Activated CD8-positive, alpha-beta T cell treated with anti-CD3 and anti-CD28 coated beads, Interleukin-2, amount 10 ng/mL, durations not matched to agents 7 days and 5 days (primary cell): ENCODE measurements around the gene CCDC184. TPM values are rescaled to one million over a fixed set of nuclear protein-coding genes. Genes with fewer than 3 reads are reported as not detected.
"Not testable (repeated sequence)": the region's sequence is repeated elsewhere in the genome, so short reads cannot be mapped to it uniquely, and the experiment has no call there.

ENCODE experiments used
- ATAC-seq: fragments of 150-1000 bp; cut with Tn5 transposase; one replicate; pipeline ENCODE4 v1.10.0; 2021; ENCODE audit warnings: moderate library complexity
- CTCF ChIA-PET: fragments of 350-600 bp; sonication (Branson Sonifier 250); formaldehyde crosslinking; loops from one replicate; lab custom pipeline; 2021; ENCODE audit warnings: antibody characterized with exemption; lab: Charles Lee
- POLR2A ChIA-PET: fragments of 350-600 bp; sonication (Branson Sonifier 250); formaldehyde crosslinking; loops from one replicate; lab custom pipeline; 2021; ENCODE audit warnings: antibody characterized with exemption; lab: Charles Lee
- DNase-seq: peaks from one replicate; pipeline ENCODE4 v3.0.0-alpha.2; 2020
- H3K27ac Mint-ChIP-seq: one replicate; pipeline ENCODE4 v1.8.0; 2021; ENCODE audit warnings: mild to moderate bottlenecking, mixed read lengths
- H3K27me3 Mint-ChIP-seq: one replicate; pipeline ENCODE4 v1.8.0; 2021; ENCODE audit warnings: low read depth, mixed read lengths
- H3K36me3 Mint-ChIP-seq: one replicate; pipeline ENCODE4 v1.8.0; 2021; ENCODE audit warnings: low read depth, mixed read lengths
- H3K4me1 Mint-ChIP-seq: one replicate; pipeline ENCODE4 v1.8.0; 2021; ENCODE audit warnings: low read depth, mixed read lengths
- H3K4me3 Mint-ChIP-seq: one replicate; pipeline ENCODE4 v1.8.0; 2021; ENCODE audit warnings: mild to moderate bottlenecking, mixed read lengths
- H3K9me3 Mint-ChIP-seq: one replicate; pipeline ENCODE4 v1.8.0; 2022; ENCODE audit warnings: mixed read lengths; ENCODE audit not compliant: insufficient read depth
- total RNA-seq, 2 experiments: library from RNA; stranded (reverse); gene quantifications; one replicate each; pipeline ENCODE4 v1.2.3, GENCODE V29; 2021

CCDC184 gene
- 1 to 10 TPM; 1.4 to 1.5 TPM for total RNA-seq

DNA sequence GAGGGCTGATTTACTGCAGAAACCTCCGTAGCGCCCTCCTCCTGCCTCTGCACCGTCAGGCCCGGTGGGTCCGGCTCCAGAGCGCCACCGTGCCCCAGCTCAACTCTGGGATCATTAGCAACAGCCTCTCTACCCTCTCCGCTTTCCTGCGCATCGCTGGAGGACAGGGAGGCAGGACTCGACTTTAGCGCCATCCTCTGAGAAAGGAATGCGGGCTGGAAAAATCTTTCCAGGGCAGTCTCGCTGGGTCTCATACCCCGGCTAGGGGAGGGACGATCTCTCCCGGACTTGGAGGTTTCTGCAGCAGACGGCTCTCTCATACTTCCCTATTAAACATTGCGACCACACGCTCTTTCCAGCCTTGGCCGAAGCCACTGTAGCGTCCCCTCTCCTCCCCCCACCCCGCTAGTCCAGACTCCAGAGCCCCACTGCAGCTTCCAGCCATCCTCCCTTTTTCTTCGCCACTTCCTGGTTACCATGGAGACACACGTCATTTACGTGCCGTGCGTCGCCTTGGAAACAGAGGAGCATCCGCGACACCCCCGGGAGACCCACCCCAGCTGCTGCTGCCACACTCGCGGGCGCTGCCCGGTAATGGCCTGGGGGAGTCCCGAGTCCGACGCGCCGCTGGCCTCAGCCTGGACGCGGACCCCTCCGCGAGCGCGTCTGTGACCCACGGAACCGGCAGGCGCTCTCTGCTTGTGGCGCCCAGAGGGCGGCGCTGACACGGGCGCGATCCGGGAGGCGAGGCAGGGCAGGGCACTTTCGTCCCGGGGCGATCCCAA, at the start of gene CCDC184:
Gene CCDC184, plus strand, starts transcription at position 554 of the 785 bp plus-strand sequence. CDS start 479 bp downstream, outside the sequence.
- H3K9me3 Mint-ChIP-seq = no peaks in the 10 kb centered on the region
- peaks cover 13% of the 10 kb centered on the region for H3K4me1 Mint-ChIP-seq
- peak within 1 kb of the TSS; percentile 89 for H3K4me3 Mint-ChIP-seq
- ChIA-PET CTCF (interaction anchor here (0.6 to 5.9 kb wide), 25 partner anchors 9 to 437 kb away, joined by 3 to 79 read pairs (median 4); partner anchors contain the start of genes ASB8, PFKM, SENP1 and TMEM106C), POLR2A (interaction anchor here (0.8 to 1.2 kb wide), 6 partner anchors 14 to 167 kb away, joined by 3 to 8 read pairs (median 4); partner anchors contain the start of genes ASB8 and ZNF641)
- no peaks in the 10 kb centered on the region for H3K36me3 Mint-ChIP-seq
- peak within 1 kb of the TSS; percentile 41 for H3K27ac Mint-ChIP-seq
- ATAC-seq (peak; percentile 78), DNase-seq (peak; percentile 78)
- peaks cover 72% of the 10 kb centered on the region for H3K27me3 Mint-ChIP-seq

GRCh38 chr12:48135027-48135426, 48.4 kb upstream of the CCDC184 start:
- ChIA-PET POLR2A (interaction anchor here (0.6 kb wide), 1 partner anchor 47 kb away, joined by 3 read pairs; no protein-coding TSS in a partner anchor), CTCF (no interaction called here)
- Mint-ChIP-seq H3K9me3 (no peaks in the 10 kb centered on the region), H3K4me3 (no peak overlapping the region), H3K4me1 (no peaks in the 10 kb centered on the region), H3K36me3 (peaks cover 3% of the 10 kb centered on the region), H3K27me3 (no peaks in the 10 kb centered on the region), H3K27ac (no peak overlapping the region)
- ATAC-seq = no peak
- no peak for DNase-seq

DNA sequence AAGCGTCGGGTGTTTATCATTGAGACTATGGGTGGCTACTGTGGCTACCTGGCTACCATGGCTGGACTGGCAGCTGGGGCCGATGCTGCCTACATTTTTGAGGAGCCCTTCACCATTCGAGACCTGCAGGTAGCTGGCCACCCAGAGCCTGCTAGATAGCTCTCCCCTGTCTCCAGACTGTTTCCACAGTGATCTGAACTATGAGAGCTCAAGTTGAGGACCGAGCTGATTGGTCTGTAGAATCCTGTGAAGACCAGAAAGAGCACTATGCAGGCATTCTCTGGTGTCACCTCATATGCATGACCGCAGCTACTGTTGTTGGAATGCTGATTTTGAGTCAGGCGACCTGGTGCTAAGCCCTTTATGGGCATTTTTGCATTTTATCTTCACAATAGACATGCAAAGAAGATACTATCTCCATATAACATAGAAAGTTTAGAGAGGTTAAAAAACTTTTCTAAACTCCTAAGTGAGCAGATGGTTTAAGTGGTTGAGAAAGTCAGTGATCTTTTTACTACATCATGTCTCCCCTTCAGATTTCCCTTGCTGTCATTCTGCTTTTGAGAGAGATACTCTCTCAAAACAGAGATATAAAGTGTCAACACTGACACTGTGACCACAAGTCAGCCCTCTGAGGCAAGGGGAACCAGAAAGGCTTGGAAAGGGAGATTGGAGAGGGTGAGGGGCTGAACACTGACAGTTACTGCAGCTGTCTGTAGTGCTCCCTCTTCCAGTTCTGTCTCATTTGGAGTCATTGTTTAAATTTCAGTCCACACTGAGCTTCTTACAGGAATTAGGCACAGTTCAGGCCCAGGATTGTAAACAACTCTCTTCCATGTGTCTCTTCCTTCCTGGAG, 40.4 kb upstream of the CCDC184 start:
- no peak overlapping the region for H3K4me3 Mint-ChIP-seq
- no peaks in the 10 kb centered on the region for H3K27me3 Mint-ChIP-seq
- H3K27ac Mint-ChIP-seq = no peak overlapping the region
- ATAC-seq (no peak), DNase-seq (no peak)
- ChIA-PET POLR2A (no interaction called here), CTCF (interaction anchor here (1.0 to 1.3 kb wide), 4 partner anchors 14 to 194 kb away, joined by 3 read pairs; partner anchors contain the start of gene ASB8)
- no peaks in the 10 kb centered on the region for H3K9me3 Mint-ChIP-seq
- no peaks in the 10 kb centered on the region for H3K4me1 Mint-ChIP-seq
- H3K36me3 Mint-ChIP-seq = peaks cover 22% of the 10 kb centered on the region

GRCh38 chr12:48143898-48144297, 39.5 kb upstream of the CCDC184 start:
- ChIA-PET CTCF (interaction anchor here (1.1 to 1.2 kb wide), 2 partner anchors 14 to 194 kb away, joined by 3 read pairs; partner anchors contain the start of gene ASB8), POLR2A (no interaction called here)
- H3K36me3 Mint-ChIP-seq = peaks cover 27% of the 10 kb centered on the region
- no peaks in the 10 kb centered on the region for H3K9me3 Mint-ChIP-seq
- no peaks in the 10 kb centered on the region for H3K27me3 Mint-ChIP-seq
- ATAC-seq = no peak
- no peaks in the 10 kb centered on the region for H3K4me1 Mint-ChIP-seq
- DNase-seq = no peak
- no peak overlapping the region for H3K27ac Mint-ChIP-seq
- H3K4me3 Mint-ChIP-seq = no peak overlapping the region

DNA sequence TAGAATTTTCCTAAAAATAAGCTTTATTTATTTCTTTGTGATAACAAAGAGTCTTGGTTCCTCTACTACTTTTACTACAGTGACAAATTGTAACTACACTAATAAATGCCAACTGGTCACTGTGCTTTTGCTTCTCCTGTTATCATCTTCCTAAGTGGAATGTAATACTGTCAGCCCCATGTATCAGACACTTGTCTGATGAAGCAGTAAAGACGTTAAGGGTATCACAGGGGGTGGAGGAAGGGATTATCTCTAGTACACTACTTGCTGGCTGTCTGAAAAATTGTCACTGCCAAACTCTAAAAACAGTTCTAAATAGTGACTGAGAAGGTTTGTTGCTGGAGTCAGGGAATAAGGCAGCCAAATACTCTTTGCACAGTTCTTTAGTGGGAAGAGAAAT, 37.5 kb upstream of the CCDC184 start:
- Mint-ChIP-seq H3K27ac (no peak overlapping the region), H3K27me3 (no peaks in the 10 kb centered on the region)

DNA sequence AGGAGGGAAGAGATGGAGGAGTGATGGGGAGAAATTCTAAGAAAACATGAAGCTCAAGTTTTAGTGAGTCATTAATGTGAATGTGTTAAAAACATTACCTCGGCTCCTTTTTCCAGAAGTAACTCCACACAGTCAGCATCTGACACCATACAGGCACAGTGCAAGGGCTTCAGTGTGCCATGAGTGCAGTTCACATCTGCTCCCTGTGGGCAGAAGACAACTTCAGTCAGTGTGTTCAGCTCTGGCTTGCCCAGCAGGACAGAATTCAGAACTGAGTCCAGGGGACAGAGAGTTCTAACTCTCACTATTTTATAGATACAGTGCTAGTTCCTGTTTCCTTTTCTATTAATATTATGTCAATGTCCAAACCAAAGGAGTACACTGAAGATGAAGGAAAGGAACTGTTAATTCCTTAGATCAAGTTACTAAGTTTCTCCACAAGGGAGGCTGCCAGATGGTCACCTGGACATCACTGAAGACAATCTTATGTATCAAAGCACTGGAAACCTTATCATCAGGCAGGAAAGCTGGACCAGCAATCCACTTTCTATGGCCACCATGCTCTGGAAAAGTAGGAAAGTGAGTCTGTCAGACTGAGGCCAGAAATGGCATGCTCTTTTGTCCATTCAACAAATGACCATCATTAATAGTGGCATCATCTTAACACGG, 32.2 kb upstream of the CCDC184 start:
- H3K36me3 Mint-ChIP-seq = peaks cover 39% of the 10 kb centered on the region
- no peak for ATAC-seq
- POLR2A ChIA-PET = interaction anchor here (4.3 kb wide), 1 partner anchor 45 kb away, joined by 14 read pairs; the partner anchor contains the start of gene SENP1

More for the DNA sequence above, 37.5 kb upstream of the CCDC184 start:
- ATAC-seq = no peak
- DNase-seq = no peak
- Mint-ChIP-seq H3K4me1 (no peaks in the 10 kb centered on the region), H3K36me3 (peaks cover 39% of the 10 kb centered on the region), H3K4me3 (no peak overlapping the region), H3K9me3 (no peaks in the 10 kb centered on the region)
- POLR2A ChIA-PET = no interaction called here
- CTCF ChIA-PET = interaction anchor here (0.7 to 1.6 kb wide), 2 partner anchors 9 to 379 kb away, joined by 3 to 4 read pairs; no protein-coding TSS in a partner anchor

GRCh38 chr12:48155786-48156185, 27.7 kb upstream of the CCDC184 start:
- ATAC-seq, DNase-seq, H3K9me3 Mint-ChIP-seq, H3K27me3 Mint-ChIP-seq, H3K27ac Mint-ChIP-seq: not testable (repeated sequence)
- POLR2A ChIA-PET = interaction anchor here (1.9 to 3.0 kb wide), 2 partner anchors 8 to 50 kb away, joined by 10 to 35 read pairs; partner anchors contain the start of gene SENP1
- peak overlapping the region; percentile 95 for H3K4me3 Mint-ChIP-seq
- CTCF ChIA-PET = interaction anchor here (0.7 to 1.2 kb wide), 2 partner anchors 33 to 71 kb away, joined by 3 to 4 read pairs; no protein-coding TSS in a partner anchor
- H3K4me1 Mint-ChIP-seq = peaks cover 37% of the 10 kb centered on the region
- H3K36me3 Mint-ChIP-seq = peaks cover 19% of the 10 kb centered on the region

More for the DNA sequence above, 32.2 kb upstream of the CCDC184 start:
- H3K27ac Mint-ChIP-seq = no peak overlapping the region
- no peak for DNase-seq
- H3K9me3 Mint-ChIP-seq = no peaks in the 10 kb centered on the region
- H3K4me1 Mint-ChIP-seq = peaks cover 20% of the 10 kb centered on the region
- CTCF ChIA-PET = interaction anchor here (1.0 to 1.7 kb wide), 4 partner anchors 10 to 32 kb away, joined by 3 to 9 read pairs (median 4); partner anchors contain the start of gene CCDC184
- H3K27me3 Mint-ChIP-seq = no peaks in the 10 kb centered on the region
- no peak overlapping the region for H3K4me3 Mint-ChIP-seq

DNA sequence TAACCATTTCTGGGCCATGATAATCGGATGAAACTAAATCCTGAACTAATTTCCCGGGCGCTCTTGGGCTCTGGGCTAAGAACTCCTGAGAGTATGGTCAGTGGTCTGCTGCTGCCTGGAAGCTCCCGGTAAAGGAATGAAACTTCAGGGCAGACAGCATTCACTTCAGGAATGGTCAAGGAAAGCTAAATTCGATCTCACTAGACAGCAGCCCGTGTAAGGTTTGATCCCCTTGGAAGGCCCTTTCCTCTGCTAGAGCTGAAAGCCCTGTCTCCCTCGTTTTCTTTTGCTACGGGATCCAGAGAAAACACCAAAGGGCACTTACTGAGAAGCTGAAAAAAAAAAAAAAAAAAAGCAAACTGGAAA, 26.8 kb upstream of the CCDC184 start:
- Mint-ChIP-seq H3K9me3 (no peaks in the 10 kb centered on the region), H3K4me3 (peak overlapping the region; percentile 95), H3K36me3 (peaks cover 18% of the 10 kb centered on the region), H3K27me3 (no peaks in the 10 kb centered on the region), H3K4me1 (peaks cover 42% of the 10 kb centered on the region), H3K27ac (peak overlapping the region; percentile 96)
- ChIA-PET CTCF (interaction anchor here (1.1 to 2.3 kb wide), 5 partner anchors 33 to 166 kb away, joined by 3 to 15 read pairs (median 13); partner anchors contain the start of genes PFKM and SENP1), POLR2A (interaction anchor here (0.5 to 3.0 kb wide), 8 partner anchors 9 to 526 kb away, joined by 3 to 35 read pairs (median 6); partner anchors contain the start of genes CCDC184, KANSL2 and SENP1)
- DNase-seq (no peak), ATAC-seq (no peak)

DNA sequence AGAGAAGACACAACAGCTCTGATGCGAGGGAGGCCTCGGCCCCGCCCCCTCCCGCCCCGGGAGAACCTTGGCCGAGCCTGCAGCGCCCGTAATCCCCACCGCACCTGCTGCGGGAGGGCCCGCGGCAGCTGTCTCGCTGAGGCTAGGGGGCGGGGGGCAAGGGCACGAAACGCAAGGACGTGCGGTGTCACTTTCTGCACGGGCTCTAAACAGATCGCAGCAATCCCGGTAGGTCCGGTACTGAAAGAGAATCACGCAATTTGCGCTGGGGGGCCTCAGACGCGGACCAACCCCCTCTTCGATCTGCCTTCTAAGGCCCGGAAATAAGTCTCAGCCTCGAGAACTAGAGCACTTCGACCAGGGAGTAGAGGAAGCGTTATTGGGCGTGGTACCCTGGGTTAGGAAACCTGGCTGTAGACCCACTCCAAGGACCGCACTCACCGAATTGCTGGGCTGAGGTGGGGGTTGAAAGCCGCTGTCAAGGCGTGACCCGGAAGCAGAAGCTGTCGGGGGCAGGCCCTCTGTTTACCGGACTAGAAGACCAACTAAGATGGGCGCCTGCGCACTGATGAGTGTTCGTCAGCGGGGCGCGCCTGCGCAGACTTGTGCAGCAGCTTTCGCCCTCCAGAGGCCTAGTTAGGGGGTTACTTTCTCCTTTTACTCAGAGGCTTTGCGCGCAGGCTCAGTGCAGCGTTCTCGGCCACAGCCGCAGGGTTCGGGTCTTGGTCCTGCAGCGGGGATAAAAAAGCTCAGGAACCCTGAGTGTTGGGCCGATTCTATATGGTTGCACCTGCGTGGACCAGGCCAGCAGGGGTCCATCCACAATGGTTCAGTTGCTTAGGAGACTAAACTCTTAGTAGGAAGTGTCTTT, 26.2 kb upstream of the CCDC184 start, which contains the start of gene ASB8:
Gene ASB8, minus strand, starts transcription at position 498 of the 871 bp plus-strand sequence. CDS start 4,019 bp downstream, outside the sequence.
- DNase-seq = peak; percentile 100
- peaks cover 13% of the 10 kb centered on the region for H3K36me3 Mint-ChIP-seq
- H3K4me3 Mint-ChIP-seq = peak within 1 kb of the TSS; percentile 95
- peak; percentile 96 for ATAC-seq
- no peaks in the 10 kb centered on the region for H3K27me3 Mint-ChIP-seq
- CTCF ChIA-PET = interaction anchor here (0.7 to 2.3 kb wide), 24 partner anchors 9 to 502 kb away, joined by 3 to 15 read pairs (median 4); partner anchors contain the start of genes CCDC184, PFKM, SENP1 and TMEM106C
- H3K9me3 Mint-ChIP-seq = no peaks in the 10 kb centered on the region
- H3K4me1 Mint-ChIP-seq = peaks cover 40% of the 10 kb centered on the region
- POLR2A ChIA-PET = interaction anchor here (0.5 to 3.0 kb wide), 18 partner anchors 10 to 965 kb away, joined by 3 to 35 read pairs (median 5); partner anchors contain the start of genes CCDC184, KANSL2, PFKM and SENP1
- H3K27ac Mint-ChIP-seq = peak within 1 kb of the TSS; percentile 96
